ENCODE measurements around the gene KRIT1.

KRIT1 gene

DNA sequence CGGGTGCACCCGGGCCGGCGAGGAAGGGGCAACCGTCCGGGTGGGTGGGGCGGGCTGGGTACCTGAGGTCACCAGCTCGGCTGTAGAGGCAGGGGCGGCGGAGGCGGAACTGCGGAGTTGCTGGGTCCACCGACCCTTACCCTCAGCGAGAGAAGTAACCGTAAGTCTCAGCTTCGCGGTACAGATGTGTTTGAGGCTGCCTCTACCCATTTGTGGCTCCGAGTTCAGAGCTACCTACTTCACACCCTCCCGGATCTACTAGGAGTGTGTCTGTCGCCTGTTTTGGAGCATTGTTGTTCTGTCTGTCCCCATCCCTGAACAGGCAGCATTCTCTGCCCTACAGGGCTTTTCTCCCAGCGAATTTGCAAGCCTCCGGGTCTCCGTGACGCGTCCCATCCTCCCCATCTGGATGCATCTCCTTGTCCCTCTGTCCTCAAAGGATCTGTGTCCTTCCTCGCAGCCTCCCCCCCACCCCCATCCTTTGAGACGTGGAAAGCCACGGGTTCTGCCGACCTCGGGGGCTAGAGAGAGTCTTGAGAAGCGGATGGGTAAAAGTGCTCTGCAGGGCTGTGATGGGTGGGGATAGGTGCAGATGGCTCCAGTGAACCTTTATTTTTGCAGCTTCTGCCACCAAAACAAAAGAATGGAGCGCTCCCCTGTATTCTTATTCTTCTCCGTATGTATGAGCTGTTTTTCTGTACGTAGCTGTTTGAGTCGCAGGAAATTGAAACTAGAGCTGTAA, 817 bp upstream of the KRIT1 start:
- no peak for TF ChIP-seq CTCF (IDR thresholded peaks at IDR 0.05; ENCODE audit: extremely low read depth, missing control alignments)
- DNase-seq (ENCODE audit: low spot score): peak; percentile 61

- no peak for TF ChIP-seq CTCF (IDR thresholded peaks at IDR 0.05; ENCODE audit: extremely low read depth, missing control alignments)
- no peak for DNase-seq (ENCODE audit: low spot score)
Measured at GRCh38 chr7:92244808-92245486, 767 bp downstream of the KRIT1 start.

DNA sequence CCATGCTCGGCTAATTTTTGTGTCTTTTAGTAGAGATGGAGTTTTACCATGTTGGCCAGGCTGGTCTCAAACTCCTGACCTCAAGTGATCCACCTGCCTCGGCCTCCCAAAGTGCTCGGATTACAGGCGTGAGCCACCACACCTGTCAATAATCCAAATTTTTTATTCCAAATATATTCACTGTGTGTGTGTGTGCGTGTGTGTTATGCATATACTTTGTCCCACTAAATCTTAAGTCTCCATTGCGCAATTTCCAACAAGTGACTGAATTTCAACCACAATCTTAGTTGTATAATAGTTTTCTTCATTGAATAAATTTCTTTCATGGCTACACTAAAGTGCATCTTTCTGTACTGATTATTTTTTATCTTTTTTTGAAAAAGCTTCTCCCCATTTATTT, 2.7 kb downstream of the KRIT1 start:
- DNase-seq (ENCODE audit: low spot score): no peak
- no peak for TF ChIP-seq CTCF (IDR thresholded peaks at IDR 0.05; ENCODE audit: extremely low read depth, missing control alignments)

DNA sequence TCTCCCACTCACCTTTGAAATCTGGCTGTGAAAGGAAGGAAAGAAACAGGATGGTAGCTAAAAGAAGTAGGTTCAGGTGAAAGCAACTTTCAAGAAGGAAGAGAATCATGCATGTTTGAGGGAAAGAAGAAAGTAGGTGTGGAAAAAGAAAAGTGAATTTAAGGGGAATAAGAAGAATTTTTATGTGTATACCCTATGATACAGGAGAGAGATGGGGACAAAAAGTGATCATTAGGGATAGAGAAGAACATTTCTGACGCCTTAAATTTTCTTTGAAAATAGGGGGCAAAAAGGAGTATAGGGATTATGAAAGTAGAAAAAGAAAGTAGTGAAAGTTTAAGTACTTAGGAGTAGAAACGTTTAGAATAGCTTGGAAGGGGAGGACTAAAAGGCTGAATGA, 15.2 kb downstream of the KRIT1 start:
- no peak for DNase-seq (ENCODE audit: low spot score)
- no peak for TF ChIP-seq CTCF (IDR thresholded peaks at IDR 0.05; ENCODE audit: extremely low read depth, missing control alignments)

- TF ChIP-seq CTCF (IDR thresholded peaks at IDR 0.05; ENCODE audit: extremely low read depth, missing control alignments): no peak
- DNase-seq (ENCODE audit: low spot score): no peak
Measured at GRCh38 chr7:92228742-92229141, 17.0 kb downstream of the KRIT1 start.

- DNase-seq (ENCODE audit: low spot score): no peak
- no peak for TF ChIP-seq CTCF (IDR thresholded peaks at IDR 0.05; ENCODE audit: extremely low read depth, missing control alignments)
Measured at GRCh38 chr7:92228100-92228499, 17.6 kb downstream of the KRIT1 start.

GRCh38 chr7:92226981-92227380, 18.7 kb downstream of the KRIT1 start:
- TF ChIP-seq CTCF (IDR thresholded peaks at IDR 0.05; ENCODE audit: extremely low read depth, missing control alignments): no peak
- DNase-seq (ENCODE audit: low spot score): no peak
